ENCODE results near the gene OOSP4B.
"Not testable (repeated sequence)": the region's sequence is repeated elsewhere in the genome, so short reads cannot be mapped to it uniquely, and the experiment has no call there.

The OOSP4B gene

GRCh38 chr11:60064111-60064510 lies 47.1 kb downstream of the OOSP4B start:
- DNase-seq, result peak; percentile 18

DNA sequence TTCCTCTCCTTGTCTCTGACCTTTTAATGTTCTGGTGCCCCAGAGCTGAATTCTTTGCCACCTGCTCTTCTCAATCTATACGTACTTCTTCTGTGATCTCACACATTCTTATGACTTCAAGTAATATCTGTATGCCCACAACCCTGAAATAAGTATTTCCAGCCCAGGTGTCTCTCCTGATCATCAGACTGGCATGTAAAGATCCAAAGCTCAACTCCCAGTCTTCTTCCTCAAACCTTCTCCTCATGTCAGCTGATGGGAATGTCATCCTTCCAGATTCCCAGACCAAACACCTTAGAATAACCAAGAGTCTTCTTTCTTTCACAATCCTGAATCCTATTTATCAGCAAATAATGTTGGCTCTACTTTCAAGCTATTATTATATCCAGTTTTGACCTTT lies 48.8 kb downstream of the OOSP4B start:
- DNase-seq, result no peak

- DNase-seq, result no peak
Observed at GRCh38 chr11:60069450-60069849, 52.5 kb downstream of the OOSP4B start.

GRCh38 chr11:60071644-60072043 lies 54.7 kb downstream of the OOSP4B start:
- DNase-seq, result not testable (repeated sequence)

DNA sequence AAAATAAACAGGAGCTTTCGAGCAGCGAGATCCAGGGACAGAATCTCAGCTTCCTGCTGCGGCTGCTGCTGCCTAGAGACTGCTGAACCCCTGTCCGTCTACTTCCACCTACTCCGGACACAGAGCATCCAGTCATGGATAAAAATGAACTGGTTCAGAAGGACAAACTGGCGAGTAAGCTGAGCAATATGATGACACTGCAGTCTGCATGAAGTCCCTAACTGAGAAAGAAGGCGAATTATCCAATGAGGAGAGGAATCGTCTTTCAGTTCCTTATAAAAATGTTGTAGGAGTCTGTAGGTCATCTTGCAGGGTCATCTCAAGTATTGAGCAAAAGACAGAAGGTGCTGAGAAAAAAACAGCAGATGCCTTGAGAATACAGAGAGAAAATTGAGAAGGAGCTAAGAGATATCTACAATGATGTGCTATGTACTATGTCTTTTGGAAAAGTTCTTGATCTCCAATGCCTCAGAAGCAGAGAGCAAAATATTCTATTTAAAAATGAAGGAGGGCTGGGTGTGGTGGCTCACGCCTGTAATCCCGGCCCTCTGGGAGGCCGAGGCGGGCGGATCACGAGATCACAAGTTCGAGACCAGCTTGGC lies 60.3 kb downstream of the OOSP4B start:
- DNase-seq, result no peak

DNA sequence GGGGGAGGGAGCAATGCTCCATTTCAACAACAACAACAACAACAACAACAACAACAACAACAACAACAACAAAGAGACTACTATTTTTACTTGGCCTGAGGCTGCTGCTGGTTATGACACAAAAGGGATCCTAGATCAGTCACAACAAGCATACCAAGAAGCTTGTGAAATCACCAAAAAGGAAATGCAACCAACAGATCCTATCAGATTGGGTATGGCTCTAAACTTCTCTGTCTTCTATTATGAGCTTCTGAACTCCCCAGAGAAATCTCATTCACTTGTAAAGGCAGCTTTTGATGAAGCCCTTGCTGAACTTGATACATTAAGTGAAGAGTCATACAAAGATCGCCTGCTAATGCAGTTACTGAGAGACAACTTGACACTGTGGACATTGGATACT lies 61.0 kb downstream of the OOSP4B start:
- no peak for DNase-seq

DNA sequence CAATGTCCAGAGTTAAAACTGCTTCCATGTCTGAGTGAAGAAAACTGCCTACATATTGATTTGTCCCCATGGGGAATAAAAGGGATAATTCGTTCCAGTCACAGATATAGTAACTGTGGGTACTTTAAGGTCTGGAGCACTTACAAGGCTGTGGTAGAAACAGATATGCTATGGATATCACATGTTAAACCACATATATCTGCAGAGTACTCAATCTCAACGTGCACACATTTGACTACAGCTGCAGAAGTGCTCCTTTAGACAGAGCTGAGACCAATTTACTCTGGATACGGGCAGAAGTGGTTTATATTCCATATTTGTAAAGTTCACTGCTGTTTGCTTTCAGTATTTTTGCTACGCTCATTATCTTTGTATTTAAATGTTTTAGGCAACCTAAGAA lies 61.8 kb downstream of the OOSP4B start:
- no peak for DNase-seq

- DNase-seq, result no peak
Observed at GRCh38 chr11:60080535-60080934, 63.6 kb downstream of the OOSP4B start.

All from GDM1 (cell line).